ENCODE data around the gene PKP3. TPM values are rescaled to one million over a fixed set of nuclear protein-coding genes. Genes with fewer than 3 reads are reported as not detected.

PKP3 gene
- total RNA-seq, 2 experiments from 2014 or later: not detected

GRCh38 chr11:405954-406795 lies 12.2 kb downstream of the PKP3 start:
- Histone ChIP-seq H2AFZ (ENCODE audit: low read length) (peak overlapping the region; percentile 81; the same call in 1 of the 2 replicates), H3K9me2 (ENCODE audit: insufficient read depth, low read length) (no peaks in the 10 kb centered on the region), H3K36me3 (ENCODE audit: insufficient read depth, low read length) (no peaks in the 10 kb centered on the region), H3K4me3 (ENCODE audit: low read depth, low read length, poor library complexity, severe bottlenecking) (peak overlapping the region; percentile 73), H4K20me1 (ENCODE audit: insufficient read depth, low read length) (no peaks in the 10 kb centered on the region), H3K4me1 (ENCODE audit: insufficient read depth, low read length, poor library complexity, severe bottlenecking) (peaks cover 11% of the 10 kb centered on the region), H3K79me2 (ENCODE audit: insufficient read depth, low read depth, low read length) (no peaks in the 10 kb centered on the region), H3K4me2 (ENCODE audit: low read length) (peak overlapping the region; percentile 95), H3K27ac (ENCODE audit: low read depth, low read length, poor library complexity, severe bottlenecking) (peak overlapping the region; percentile 74), H3K9me3 (ENCODE audit: low read length) (no peaks in the 10 kb centered on the region)
- POLR2A ChIA-PET: interaction anchor here (0.6 to 1.3 kb wide), 5 partner anchors 14 to 146 kb away, joined by 3 to 4 read pairs (median 3); partner anchors contain the start of gene PTDSS2
- TF ChIP-seq EZH2phosphoT487 (IDR thresholded peaks at IDR 0.05; ENCODE audit: borderline replicate concordance, low read depth, low read length) (no peak), CTCF (conservative IDR thresholded peaks at IDR 0.05; ENCODE audit: low read length) (no peak)
- BruUV-seq (replicated peaks): no TSS peak
- CTCF ChIA-PET (ENCODE audit: unreplicated experiment): interaction anchor here (2.0 kb wide), 1 partner anchor 43 kb away, joined by 13 read pairs; the partner anchor contains the start of gene PTDSS2
- DNase-seq (ENCODE audit: low spot score): no peak
- intact Hi-C loops (cut with micrococcal nuclease; ENCODE audit: unreplicated experiment): loop anchor here (5.0 kb wide), 1 partner anchor 101 kb away; the partner anchor contains the start of gene RNH1

- Histone ChIP-seq H3K27ac (ENCODE audit: low read depth, low read length, poor library complexity, severe bottlenecking) (peak overlapping the region; percentile 74), H3K79me2 (ENCODE audit: insufficient read depth, low read depth, low read length) (no peaks in the 10 kb centered on the region), H2AFZ (ENCODE audit: low read length) (peak overlapping the region; percentile 81; the same call in 1 of the 2 replicates), H3K4me3 (ENCODE audit: low read depth, low read length, poor library complexity, severe bottlenecking) (peak overlapping the region; percentile 73), H3K4me1 (ENCODE audit: insufficient read depth, low read length, poor library complexity, severe bottlenecking) (peaks cover 11% of the 10 kb centered on the region), H4K20me1 (ENCODE audit: insufficient read depth, low read length) (no peaks in the 10 kb centered on the region), H3K36me3 (ENCODE audit: insufficient read depth, low read length) (no peaks in the 10 kb centered on the region), H3K9me2 (ENCODE audit: insufficient read depth, low read length) (no peaks in the 10 kb centered on the region), H3K4me2 (ENCODE audit: low read length) (peak overlapping the region; percentile 95), H3K9me3 (ENCODE audit: low read length) (no peaks in the 10 kb centered on the region)
- BruUV-seq (replicated peaks): no TSS peak
- ChIA-PET POLR2A (interaction anchor here (0.5 to 1.3 kb wide), 10 partner anchors 19 to 200 kb away, joined by 3 to 10 read pairs (median 3); partner anchors contain the start of genes BET1L, PTDSS2 and RIC8A), CTCF (ENCODE audit: unreplicated experiment) (interaction anchor here (0.6 to 2.0 kb wide), 5 partner anchors 24 to 138 kb away, joined by 3 to 14 read pairs (median 5); partner anchors contain the start of gene PTDSS2)
- intact Hi-C loops (cut with micrococcal nuclease; ENCODE audit: unreplicated experiment): loop anchor here (1.0 to 5.0 kb wide), 2 partner anchors 41 to 100 kb away; partner anchors contain the start of gene RNH1
- TF ChIP-seq EZH2phosphoT487 (IDR thresholded peaks at IDR 0.05; ENCODE audit: borderline replicate concordance, low read depth, low read length) (no peak), CTCF (conservative IDR thresholded peaks at IDR 0.05; ENCODE audit: low read length) (peak; percentile 62)
- DNase-seq (ENCODE audit: low spot score): peak; percentile 94
Observed at GRCh38 chr11:406796-407650, 13.0 kb downstream of the PKP3 start.
